Vagina (tissue), 2 donors: ENCODE data around the gene BORCS6.
A peak's percentile ranks its signal among the peaks of the same experiment; 100 is the strongest.

Experiments
- POLR2A ChIP-seq, 2 donors: fragments of 450-650 bp; IDR thresholded peaks; one replicate each; pipeline ENCODE4 v1.6.1; 2017; ENCODE audit warnings: antibody characterized with exemption in 2 of 2, mild to moderate bottlenecking in 2 of 2, moderate library complexity in 2 of 2
- POLR2AphosphoS5 ChIP-seq, 2 donors: sonication (generic); formaldehyde crosslinking; IDR thresholded peaks; one replicate each; pipeline ENCODE4 v1.9.0; 2017; ENCODE audit warnings: antibody characterized with exemption in 2 of 2, mild to moderate bottlenecking in 2 of 2, low read depth in 1 of 2; ENCODE audit not compliant: insufficient read depth in 1 of 2
- TF ChIP-seq, protein P1 (sequence below), 3 experiments: fragments of 450-650 bp in 2 of 3; fragments of 200-600 bp in 1 of 3; sonication (generic) in 1 of 3; IDR thresholded peaks; one replicate each; pipeline ENCODE4 v1.5.1; 2017 to 2019; ENCODE audit warnings: antibody characterized with exemption in 3 of 3, mild to moderate bottlenecking in 2 of 3, moderate library complexity in 2 of 3

DNA sequence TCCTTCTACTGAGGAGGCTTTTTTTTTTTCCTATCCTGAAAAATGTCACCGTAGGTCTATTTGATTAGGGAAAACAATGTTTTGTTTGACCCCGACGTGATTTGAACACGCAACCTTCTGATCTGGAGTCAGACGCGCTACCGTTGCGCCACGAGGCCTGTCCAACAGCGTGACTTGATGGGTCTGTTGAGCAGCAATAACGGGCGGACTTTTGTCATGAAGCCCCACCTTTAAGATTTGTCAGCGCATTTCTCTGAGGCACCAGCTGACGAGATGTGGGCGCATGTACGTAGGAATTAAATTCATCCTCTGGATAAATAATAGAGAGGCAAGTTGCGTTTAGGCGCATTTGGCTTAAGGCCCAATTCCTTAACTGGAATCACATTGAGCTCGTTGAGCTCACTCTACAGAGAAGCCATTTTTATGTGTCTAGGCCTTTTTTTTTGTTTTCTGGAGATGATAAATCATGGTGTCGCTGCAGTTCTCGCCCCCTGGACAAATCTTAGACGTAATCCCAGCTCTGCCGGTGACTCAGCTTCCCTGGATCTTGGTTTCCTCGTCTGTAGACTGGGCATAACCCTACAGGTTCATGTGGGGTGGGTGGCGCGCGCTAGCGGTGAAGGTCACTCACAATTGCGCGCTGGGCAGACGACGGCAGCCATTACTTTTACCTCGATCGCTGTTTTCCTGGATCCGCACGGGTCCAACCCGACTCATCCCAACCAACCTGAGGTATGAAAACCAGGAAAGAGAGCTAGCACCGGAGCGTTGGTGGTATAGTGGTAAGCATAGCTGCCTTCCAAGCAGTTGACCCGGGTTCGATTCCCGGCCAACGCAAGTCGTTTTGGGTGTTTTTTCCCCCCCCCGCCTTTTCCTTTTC is 31.0 kb upstream of the BORCS6 start:
- TF ChIP-seq, protein P1, sequence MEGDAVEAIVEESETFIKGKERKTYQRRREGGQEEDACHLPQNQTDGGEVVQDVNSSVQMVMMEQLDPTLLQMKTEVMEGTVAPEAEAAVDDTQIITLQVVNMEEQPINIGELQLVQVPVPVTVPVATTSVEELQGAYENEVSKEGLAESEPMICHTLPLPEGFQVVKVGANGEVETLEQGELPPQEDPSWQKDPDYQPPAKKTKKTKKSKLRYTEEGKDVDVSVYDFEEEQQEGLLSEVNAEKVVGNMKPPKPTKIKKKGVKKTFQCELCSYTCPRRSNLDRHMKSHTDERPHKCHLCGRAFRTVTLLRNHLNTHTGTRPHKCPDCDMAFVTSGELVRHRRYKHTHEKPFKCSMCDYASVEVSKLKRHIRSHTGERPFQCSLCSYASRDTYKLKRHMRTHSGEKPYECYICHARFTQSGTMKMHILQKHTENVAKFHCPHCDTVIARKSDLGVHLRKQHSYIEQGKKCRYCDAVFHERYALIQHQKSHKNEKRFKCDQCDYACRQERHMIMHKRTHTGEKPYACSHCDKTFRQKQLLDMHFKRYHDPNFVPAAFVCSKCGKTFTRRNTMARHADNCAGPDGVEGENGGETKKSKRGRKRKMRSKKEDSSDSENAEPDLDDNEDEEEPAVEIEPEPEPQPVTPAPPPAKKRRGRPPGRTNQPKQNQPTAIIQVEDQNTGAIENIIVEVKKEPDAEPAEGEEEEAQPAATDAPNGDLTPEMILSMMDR (IDR thresholded peaks at IDR 0.05): no peak
- TF ChIP-seq POLR2AphosphoS5 (IDR thresholded peaks at IDR 0.05; ENCODE audit: insufficient read depth in 1 of 2, low read depth in 1 of 2) (peak; percentile 77 to 85), POLR2A (IDR thresholded peaks at IDR 0.05) (peak in 1 of 2 donors; percentile 9)
